Lower leg skin (tissue), 3 donors: Measurements from ENCODE around the gene FCAMR.

Source experiments
- POLR2A ChIP-seq, 2 donors: fragments of 450-650 bp; IDR thresholded peaks; one replicate each; pipeline ENCODE4 v1.6.1; 2016 to 2017; ENCODE audit warnings: antibody characterized with exemption in 2 of 2, mild to moderate bottlenecking in 1 of 2, moderate library complexity in 1 of 2
- TF ChIP-seq, protein P1 (sequence below), 3 donors: fragments of 450-650 bp; IDR thresholded peaks; one replicate each; pipeline ENCODE4 v1.5.1; 2016; ENCODE audit warnings: antibody characterized with exemption in 3 of 3, mild to moderate bottlenecking in 3 of 3, moderate library complexity in 2 of 3

DNA sequence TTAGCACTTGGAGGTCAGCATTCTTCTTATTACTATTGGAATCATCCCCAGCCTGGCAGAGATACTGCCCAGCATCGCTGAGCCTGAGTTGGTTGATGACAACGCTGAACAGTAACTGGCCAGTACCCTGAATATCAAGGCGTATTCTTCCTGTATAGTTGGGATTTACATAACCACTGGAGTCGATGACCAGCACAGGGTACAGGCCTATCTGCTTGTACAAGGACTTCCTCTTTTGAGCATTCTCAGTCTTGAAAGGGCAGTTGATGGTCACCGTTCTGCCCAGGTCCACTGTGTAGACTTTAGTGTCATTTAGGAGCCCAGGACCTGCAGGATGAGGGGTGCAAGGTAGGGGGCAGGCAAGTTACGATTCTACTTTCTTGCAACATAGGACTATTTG, 32.8 kb downstream of the FCAMR start:
- TF ChIP-seq, protein P1, sequence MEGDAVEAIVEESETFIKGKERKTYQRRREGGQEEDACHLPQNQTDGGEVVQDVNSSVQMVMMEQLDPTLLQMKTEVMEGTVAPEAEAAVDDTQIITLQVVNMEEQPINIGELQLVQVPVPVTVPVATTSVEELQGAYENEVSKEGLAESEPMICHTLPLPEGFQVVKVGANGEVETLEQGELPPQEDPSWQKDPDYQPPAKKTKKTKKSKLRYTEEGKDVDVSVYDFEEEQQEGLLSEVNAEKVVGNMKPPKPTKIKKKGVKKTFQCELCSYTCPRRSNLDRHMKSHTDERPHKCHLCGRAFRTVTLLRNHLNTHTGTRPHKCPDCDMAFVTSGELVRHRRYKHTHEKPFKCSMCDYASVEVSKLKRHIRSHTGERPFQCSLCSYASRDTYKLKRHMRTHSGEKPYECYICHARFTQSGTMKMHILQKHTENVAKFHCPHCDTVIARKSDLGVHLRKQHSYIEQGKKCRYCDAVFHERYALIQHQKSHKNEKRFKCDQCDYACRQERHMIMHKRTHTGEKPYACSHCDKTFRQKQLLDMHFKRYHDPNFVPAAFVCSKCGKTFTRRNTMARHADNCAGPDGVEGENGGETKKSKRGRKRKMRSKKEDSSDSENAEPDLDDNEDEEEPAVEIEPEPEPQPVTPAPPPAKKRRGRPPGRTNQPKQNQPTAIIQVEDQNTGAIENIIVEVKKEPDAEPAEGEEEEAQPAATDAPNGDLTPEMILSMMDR (IDR thresholded peaks at IDR 0.05), result no peak
- TF ChIP-seq POLR2A (IDR thresholded peaks at IDR 0.05), result no peak
